ENCODE data around the gene GK. TPM values are rescaled to one million over a fixed set of nuclear protein-coding genes. Genes with fewer than 3 reads are reported as not detected.

The GK gene
- total RNA-seq, 4 donors from 2014 or later, result 0.15 to 5.7 (median 2.9) TPM

GRCh38 chrX:30657196-30658161 lies 4.3 kb downstream of the GK start:
- DNase-seq (no peak), ATAC-seq (no peak)
- intact Hi-C loops (cut with DNase I; ENCODE audit: low total_unique reads), result loop anchor here (10.0 kb wide), 1 partner anchor 227 kb away; the partner anchor contains the start of gene TAB3
- Histone ChIP-seq H3K4me3 (no peak overlapping the region), H3K27me3 (no peaks in the 10 kb centered on the region), H3K36me3 (no peaks in the 10 kb centered on the region), H3K27ac (no peak overlapping the region), H3K4me1 (no peaks in the 10 kb centered on the region), H3K9me3 (no peaks in the 10 kb centered on the region)
- in situ Hi-C loops (cut with MboI; ENCODE audit: low sequenced_read_pairs in 4 of 4), result no loop called here
- TF ChIP-seq CTCF (IDR thresholded peaks at IDR 0.05 in 4 of 5, conservative IDR thresholded peaks at IDR 0.05 in 1 of 5) (no peak), POLR2A (IDR thresholded peaks at IDR 0.05) (no peak)

- no peaks in the 10 kb centered on the region for H3K9me3 ChIP-seq
- H3K36me3 ChIP-seq, result no peaks in the 10 kb centered on the region
- intact Hi-C loops (cut with DNase I; ENCODE audit: low total_unique reads) (loop anchor here (10.0 kb wide), 1 partner anchor 225 kb away; the partner anchor contains the start of gene TAB3), in situ Hi-C loops (cut with MboI; ENCODE audit: low sequenced_read_pairs in 4 of 4) (no loop called here)
- H3K4me1 ChIP-seq, result no peaks in the 10 kb centered on the region
- no peak overlapping the region for H3K27ac ChIP-seq
- TF ChIP-seq POLR2A (IDR thresholded peaks at IDR 0.05) (no peak), CTCF (IDR thresholded peaks at IDR 0.05 in 4 of 5, conservative IDR thresholded peaks at IDR 0.05 in 1 of 5) (no peak)
- no peaks in the 10 kb centered on the region for H3K27me3 ChIP-seq
- DNase-seq, result no peak
- no peak for ATAC-seq
- H3K4me3 ChIP-seq, result no peak overlapping the region
Measured at GRCh38 chrX:30659421-30659820, 6.2 kb downstream of the GK start.

GRCh38 chrX:30661228-30661627 lies 8.0 kb downstream of the GK start:
- no peak for TF ChIP-seq POLR2A (IDR thresholded peaks at IDR 0.05)
- TF ChIP-seq CTCF (IDR thresholded peaks at IDR 0.05 in 4 of 5, conservative IDR thresholded peaks at IDR 0.05 in 1 of 5), result no peak

GRCh38 chrX:30663322-30663721 lies 10.1 kb downstream of the GK start:
- intact Hi-C loops (cut with DNase I; ENCODE audit: low total_unique reads), result no loop called here
- no peaks in the 10 kb centered on the region for H3K36me3 ChIP-seq
- no peaks in the 10 kb centered on the region for H3K4me1 ChIP-seq
- H3K4me3 ChIP-seq, result no peak overlapping the region
- no peaks in the 10 kb centered on the region for H3K9me3 ChIP-seq
- H3K27ac ChIP-seq, result no peak overlapping the region
- ATAC-seq (no peak), DNase-seq (no peak)
- in situ Hi-C loops (cut with MboI; ENCODE audit: low sequenced_read_pairs in 4 of 4), result no loop called here
- TF ChIP-seq POLR2A (IDR thresholded peaks at IDR 0.05) (no peak), CTCF (IDR thresholded peaks at IDR 0.05 in 4 of 5, conservative IDR thresholded peaks at IDR 0.05 in 1 of 5) (no peak)
- no peaks in the 10 kb centered on the region for H3K27me3 ChIP-seq

More at GRCh38 chrX:30661228-30661627, 8.0 kb downstream of the GK start:
- intact Hi-C loops (cut with DNase I; ENCODE audit: low total_unique reads), result no loop called here
- in situ Hi-C loops (cut with MboI; ENCODE audit: low sequenced_read_pairs in 4 of 4), result no loop called here
- DNase-seq (no peak), ATAC-seq (no peak)
- H3K27me3 ChIP-seq, result no peaks in the 10 kb centered on the region
- no peaks in the 10 kb centered on the region for H3K36me3 ChIP-seq
- no peaks in the 10 kb centered on the region for H3K9me3 ChIP-seq
- no peak overlapping the region for H3K4me3 ChIP-seq
- no peaks in the 10 kb centered on the region for H3K4me1 ChIP-seq
- no peak overlapping the region for H3K27ac ChIP-seq
